ENCODE data around the gene CHST6. TPM values are rescaled to one million over a fixed set of nuclear protein-coding genes. Genes with fewer than 3 reads are reported as not detected.

Gene CHST6
- total and polyA plus RNA-seq, 2 donors (not counting 1 experiment from before 2014, with no cell fraction given) = 0.17 TPM; not detected in 1

GRCh38 chr16:75446416-75446815 lies 48.8 kb downstream of the CHST6 start:
- H3K27ac Mint-ChIP-seq = no peak overlapping the region
- H3K27me3 Mint-ChIP-seq = no peaks in the 10 kb centered on the region
- no peaks in the 10 kb centered on the region for H3K9me3 Mint-ChIP-seq (ENCODE audit: insufficient read depth)
- ChIA-PET CTCF (interaction anchor here (1.2 kb wide), 1 partner anchor 19 kb away, joined by 4 read pairs; no protein-coding TSS in a partner anchor), POLR2A (interaction anchor here (0.7 to 0.8 kb wide), 2 partner anchors 11 to 164 kb away, joined by 3 to 5 read pairs; no protein-coding TSS in a partner anchor)
- no peak overlapping the region for H3K4me3 Mint-ChIP-seq
- Histone ChIP-seq H3K27ac (ENCODE audit: low read length in 2 of 2) (no peak overlapping the region), H3K27me3 (replicated peaks in 1 of 4; ENCODE audit: control extremely low read depth in 1 of 4, control insufficient read depth in 3 of 4, insufficient read depth in 4 of 4, low read length in 3 of 4) (no peaks in the 10 kb centered on the region), H4K20me1 (ENCODE audit: control insufficient read depth, insufficient read depth, low read length, poor library complexity, severe bottlenecking) (peaks cover 5% of the 10 kb centered on the region), H3K9ac (ENCODE audit: low read length) (no peak overlapping the region), H3K9me3 (ENCODE audit: control extremely low read depth in 1 of 3, control insufficient read depth in 2 of 3, insufficient read depth in 1 of 3, low read length in 2 of 3) (no peaks in the 10 kb centered on the region), H3K36me3 (replicated peaks in 1 of 2; ENCODE audit: control extremely low read depth in 1 of 2, control insufficient read depth in 1 of 2, extremely low read depth in 1 of 2, insufficient read depth in 2 of 2, low read length in 1 of 2) (peaks cover 0 to 30% of the 10 kb centered on the region in 2 experiments), H2AFZ (ENCODE audit: insufficient read depth, low read depth, low read length, poor library complexity, severe bottlenecking) (no peak overlapping the region), H3K4me3 (ENCODE audit: control extremely low read depth in 1 of 5, extremely low read depth in 1 of 5, insufficient read depth in 1 of 5, low read depth in 2 of 5, low read length in 4 of 5) (no peak overlapping the region), H3K79me2 (ENCODE audit: control insufficient read depth, insufficient read depth, low read length) (no peaks in the 10 kb centered on the region), H3K4me1 (ENCODE audit: control insufficient read depth in 2 of 2, insufficient read depth in 2 of 2, low read length in 2 of 2) (no peaks in the 10 kb centered on the region), H3K4me2 (replicated peaks; ENCODE audit: low read depth, low read length, poor library complexity, severe bottlenecking) (no peak overlapping the region)
- no peaks in the 10 kb centered on the region for H3K4me1 Mint-ChIP-seq
- DNase-seq (no peak), ATAC-seq (ENCODE audit: low read depth) (no peak)
- TF ChIP-seq EZH2 (IDR thresholded peaks at IDR 0.05; ENCODE audit: borderline replicate concordance, insufficient read depth, low read depth, low read length, poor library complexity, severe bottlenecking) = no peak
- TF ChIP-seq, protein P1, sequence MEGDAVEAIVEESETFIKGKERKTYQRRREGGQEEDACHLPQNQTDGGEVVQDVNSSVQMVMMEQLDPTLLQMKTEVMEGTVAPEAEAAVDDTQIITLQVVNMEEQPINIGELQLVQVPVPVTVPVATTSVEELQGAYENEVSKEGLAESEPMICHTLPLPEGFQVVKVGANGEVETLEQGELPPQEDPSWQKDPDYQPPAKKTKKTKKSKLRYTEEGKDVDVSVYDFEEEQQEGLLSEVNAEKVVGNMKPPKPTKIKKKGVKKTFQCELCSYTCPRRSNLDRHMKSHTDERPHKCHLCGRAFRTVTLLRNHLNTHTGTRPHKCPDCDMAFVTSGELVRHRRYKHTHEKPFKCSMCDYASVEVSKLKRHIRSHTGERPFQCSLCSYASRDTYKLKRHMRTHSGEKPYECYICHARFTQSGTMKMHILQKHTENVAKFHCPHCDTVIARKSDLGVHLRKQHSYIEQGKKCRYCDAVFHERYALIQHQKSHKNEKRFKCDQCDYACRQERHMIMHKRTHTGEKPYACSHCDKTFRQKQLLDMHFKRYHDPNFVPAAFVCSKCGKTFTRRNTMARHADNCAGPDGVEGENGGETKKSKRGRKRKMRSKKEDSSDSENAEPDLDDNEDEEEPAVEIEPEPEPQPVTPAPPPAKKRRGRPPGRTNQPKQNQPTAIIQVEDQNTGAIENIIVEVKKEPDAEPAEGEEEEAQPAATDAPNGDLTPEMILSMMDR (IDR thresholded peaks at IDR 0.05) = no peak
- intact Hi-C loops (cut with micrococcal nuclease) = no loop called here

- ATAC-seq (ENCODE audit: low read depth) (no peak), DNase-seq (no peak)
- no peak overlapping the region for H3K27ac ChIP-seq (ENCODE audit: low read length in 2 of 2)
- H3K27ac Mint-ChIP-seq = no peak overlapping the region
- H3K27me3 ChIP-seq (replicated peaks in 1 of 4; ENCODE audit: control extremely low read depth in 1 of 4, control insufficient read depth in 3 of 4, insufficient read depth in 4 of 4, low read length in 3 of 4) = no peaks in the 10 kb centered on the region
- WGBS (ENCODE audit: insufficient coverage) = 100% methylated on average over 2 of the region's 5 CpGs
- H3K4me3 ChIP-seq (ENCODE audit: control extremely low read depth in 1 of 5, extremely low read depth in 1 of 5, insufficient read depth in 1 of 5, low read depth in 2 of 5, low read length in 4 of 5) = no peak overlapping the region
- H3K36me3 ChIP-seq (replicated peaks in 1 of 2; ENCODE audit: control extremely low read depth in 1 of 2, control insufficient read depth in 1 of 2, extremely low read depth in 1 of 2, insufficient read depth in 2 of 2, low read length in 1 of 2) = peaks cover 0 to 21% of the 10 kb centered on the region in 2 experiments
- intact Hi-C loops (cut with micrococcal nuclease) = no loop called here
- no peak for TF ChIP-seq EZH2 (IDR thresholded peaks at IDR 0.05; ENCODE audit: borderline replicate concordance, insufficient read depth, low read depth, low read length, poor library complexity, severe bottlenecking)
- TF ChIP-seq, protein P1 (IDR thresholded peaks at IDR 0.05) = no peak
- no peaks in the 10 kb centered on the region for H3K9me3 ChIP-seq (ENCODE audit: control extremely low read depth in 1 of 3, control insufficient read depth in 2 of 3, insufficient read depth in 1 of 3, low read length in 2 of 3)
- H3K4me3 Mint-ChIP-seq = no peak overlapping the region
- H2AFZ ChIP-seq (ENCODE audit: insufficient read depth, low read depth, low read length, poor library complexity, severe bottlenecking) = no peak overlapping the region
- no peaks in the 10 kb centered on the region for H3K27me3 Mint-ChIP-seq
- H4K20me1 ChIP-seq (ENCODE audit: control insufficient read depth, insufficient read depth, low read length, poor library complexity, severe bottlenecking) = peaks cover 5% of the 10 kb centered on the region
- CTCF ChIA-PET = interaction anchor here (1.0 to 1.2 kb wide), 2 partner anchors 11 to 28 kb away, joined by 3 to 5 read pairs; no protein-coding TSS in a partner anchor
- H3K9ac ChIP-seq (ENCODE audit: low read length) = no peak overlapping the region
- no peaks in the 10 kb centered on the region for H3K4me1 Mint-ChIP-seq
- POLR2A ChIA-PET = interaction anchor here (0.6 to 1.3 kb wide), 2 partner anchors 11 to 193 kb away, joined by 3 read pairs; no protein-coding TSS in a partner anchor
- H3K4me1 ChIP-seq (ENCODE audit: control insufficient read depth in 2 of 2, insufficient read depth in 2 of 2, low read length in 2 of 2) = no peaks in the 10 kb centered on the region
- H3K4me2 ChIP-seq (replicated peaks; ENCODE audit: low read depth, low read length, poor library complexity, severe bottlenecking) = no peak overlapping the region
- no peaks in the 10 kb centered on the region for H3K79me2 ChIP-seq (ENCODE audit: control insufficient read depth, insufficient read depth, low read length)
- no peaks in the 10 kb centered on the region for H3K9me3 Mint-ChIP-seq (ENCODE audit: insufficient read depth)
Measured at GRCh38 chr16:75445298-75445697, 49.9 kb downstream of the CHST6 start.

Data from B cell (primary cell).